GM12878 (cell line): ENCODE measurements around the gene PCDHA3. TPM values are rescaled to one million over a fixed set of nuclear protein-coding genes. Genes with fewer than 3 reads are reported as not detected.

Experiments
- EP300 ChIP-seq, 2 experiments: fragments of 150-350 bp in 1 of 2; IDR thresholded peaks; 2 replicates each; pipeline ENCODE4 v1.6.1; 2011 to 2012; ENCODE audit warnings: low read depth in 2 of 2, low read length in 2 of 2, borderline replicate concordance in 1 of 2, improper control_type of control experiment in 1 of 2, inconsistent platforms in 1 of 2; ENCODE audit not compliant: control insufficient read depth in 1 of 2
- GABPA ChIP-seq: IDR thresholded peaks from 2 replicates; pipeline ENCODE4 v1.6.1; 2014; ENCODE audit warnings: antibody characterized with exemption, low read depth, mild to moderate bottlenecking, inconsistent platforms
- IKZF1 ChIP-seq: fragments of 450-650 bp; conservative IDR thresholded peaks from 2 replicates; pipeline ENCODE4 v1.6.1; 2017; ENCODE audit warnings: antibody characterized with exemption, mild to moderate bottlenecking
- KDM1A ChIP-seq: fragments of 200-600 bp; sonication (generic); IDR thresholded peaks from 2 replicates; pipeline ENCODE4 v1.6.1; 2016; ENCODE audit warnings: borderline replicate concordance
- MXI1 ChIP-seq: fragments of 150-350 bp; IDR thresholded peaks from 2 replicates; pipeline ENCODE4 v1.6.1; 2011; ENCODE audit warnings: low read depth, mild to moderate bottlenecking, inconsistent platforms, low read length, improper control_type of control experiment
- NFIC ChIP-seq: IDR thresholded peaks from 2 replicates; pipeline ENCODE4 v1.6.1; 2012; ENCODE audit warnings: low read depth, mild to moderate bottlenecking, inconsistent platforms, low read length, moderate library complexity
- NRF1 ChIP-seq: conservative IDR thresholded peaks from 2 replicates; pipeline ENCODE4 v1.6.1; 2011; ENCODE audit warnings: mild to moderate bottlenecking, low read depth, low read length, improper control_type of control experiment
- PKNOX1 ChIP-seq: fragments of 450-650 bp; IDR thresholded peaks from 2 replicates; pipeline ENCODE4 v1.6.1; 2016; ENCODE audit warnings: mild to moderate bottlenecking
- PML ChIP-seq: IDR thresholded peaks from 2 replicates; pipeline ENCODE4 v1.6.1; 2012; ENCODE audit warnings: low read length, inconsistent platforms
- TARDBP ChIP-seq: IDR thresholded peaks from 2 replicates; pipeline ENCODE4 v1.6.1; 2016; ENCODE audit warnings: borderline replicate concordance
- polyA plus RNA-seq, 11 experiments: library from polyadenylated mRNA; depleted of rRNA in 4 of 11; unstranded in 6 of 11; stranded (reverse) in 5 of 11; fragments of >200 nt; fragmentation: Nextera tagmentation in 4 of 11; fragmentation: Illumina TruSeq in 1 of 11; extraction: Ambion mirVana in 4 of 11; extraction: Trizol in 1 of 11; gene quantifications; 1 replicate in 1 of 11; 2 replicates in 10 of 11; pipeline versions ENCODE4 v1.2.1 to v1.2.3, GENCODE V29; 2011 to 2016; ENCODE audit warnings: inconsistent platforms in 2 of 11, missing spikeins in 2 of 11, low read depth in 1 of 11
- total RNA-seq, 4 experiments: library from RNA; depleted of rRNA in 3 of 4; stranded (reverse); fragments of >200 nt in 3 of 4; fragmentation: Illumina TruSeq in 1 of 4; extraction: Trizol in 1 of 4; gene quantifications; 2 replicates each; pipeline versions ENCODE4 v1.2.1 to v1.2.3, GENCODE V29; 2013 to 2021
- TF ChIP-seq, protein P1 (sequence below): IDR thresholded peaks from 2 replicates; pipeline ENCODE4 v1.6.1; 2012; ENCODE audit warnings: mild to moderate bottlenecking, low read depth, low read length

The PCDHA3 gene
- total and polyA plus RNA-seq, 10 of the 15 experiments (the other 5 are each of a cell fraction or from before 2014, with no cell fraction given), result 0.01 to 0.04 TPM; not detected in 8

DNA sequence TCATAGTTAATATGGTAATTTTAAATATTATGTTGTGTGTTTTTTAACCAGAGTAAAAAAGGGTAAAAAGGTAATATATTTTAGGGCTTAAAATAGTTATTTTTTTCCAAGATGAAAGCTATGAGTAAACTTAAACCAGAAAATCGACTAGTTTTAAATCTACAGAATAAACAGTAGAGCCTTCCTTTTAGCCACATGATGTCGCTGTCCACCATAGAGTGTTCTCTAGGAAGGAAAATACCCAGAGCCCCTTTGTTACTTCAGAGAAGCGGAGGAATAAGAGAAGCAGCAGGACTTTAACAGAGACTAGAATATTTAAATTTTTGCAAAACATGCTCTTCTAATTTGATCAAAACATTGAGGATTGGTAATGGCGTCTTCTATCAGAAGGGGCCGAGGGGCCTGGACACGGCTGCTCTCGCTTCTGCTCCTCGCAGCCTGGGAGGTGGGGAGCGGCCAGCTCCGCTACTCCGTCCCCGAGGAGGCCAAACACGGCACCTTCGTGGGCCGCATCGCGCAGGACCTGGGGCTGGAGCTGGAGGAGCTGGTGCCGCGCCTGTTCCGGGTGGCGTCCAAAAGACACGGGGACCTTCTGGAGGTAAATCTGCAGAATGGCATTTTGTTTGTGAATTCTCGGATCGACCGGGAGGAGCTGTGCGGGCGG lies 6.1 kb upstream of the PCDHA3 start, which contains the start of gene PCDHA2 (continued):
- TF ChIP-seq, protein P1, sequence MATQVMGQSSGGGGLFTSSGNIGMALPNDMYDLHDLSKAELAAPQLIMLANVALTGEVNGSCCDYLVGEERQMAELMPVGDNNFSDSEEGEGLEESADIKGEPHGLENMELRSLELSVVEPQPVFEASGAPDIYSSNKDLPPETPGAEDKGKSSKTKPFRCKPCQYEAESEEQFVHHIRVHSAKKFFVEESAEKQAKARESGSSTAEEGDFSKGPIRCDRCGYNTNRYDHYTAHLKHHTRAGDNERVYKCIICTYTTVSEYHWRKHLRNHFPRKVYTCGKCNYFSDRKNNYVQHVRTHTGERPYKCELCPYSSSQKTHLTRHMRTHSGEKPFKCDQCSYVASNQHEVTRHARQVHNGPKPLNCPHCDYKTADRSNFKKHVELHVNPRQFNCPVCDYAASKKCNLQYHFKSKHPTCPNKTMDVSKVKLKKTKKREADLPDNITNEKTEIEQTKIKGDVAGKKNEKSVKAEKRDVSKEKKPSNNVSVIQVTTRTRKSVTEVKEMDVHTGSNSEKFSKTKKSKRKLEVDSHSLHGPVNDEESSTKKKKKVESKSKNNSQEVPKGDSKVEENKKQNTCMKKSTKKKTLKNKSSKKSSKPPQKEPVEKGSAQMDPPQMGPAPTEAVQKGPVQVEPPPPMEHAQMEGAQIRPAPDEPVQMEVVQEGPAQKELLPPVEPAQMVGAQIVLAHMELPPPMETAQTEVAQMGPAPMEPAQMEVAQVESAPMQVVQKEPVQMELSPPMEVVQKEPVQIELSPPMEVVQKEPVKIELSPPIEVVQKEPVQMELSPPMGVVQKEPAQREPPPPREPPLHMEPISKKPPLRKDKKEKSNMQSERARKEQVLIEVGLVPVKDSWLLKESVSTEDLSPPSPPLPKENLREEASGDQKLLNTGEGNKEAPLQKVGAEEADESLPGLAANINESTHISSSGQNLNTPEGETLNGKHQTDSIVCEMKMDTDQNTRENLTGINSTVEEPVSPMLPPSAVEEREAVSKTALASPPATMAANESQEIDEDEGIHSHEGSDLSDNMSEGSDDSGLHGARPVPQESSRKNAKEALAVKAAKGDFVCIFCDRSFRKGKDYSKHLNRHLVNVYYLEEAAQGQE, result no peak
- TF ChIP-seq TARDBP (no peak), PKNOX1 (no peak), KDM1A (no peak), PML (no peak), EP300 (IDR thresholded peaks at IDR 0.05; ENCODE audit: borderline replicate concordance in 1 of 2, control insufficient read depth in 1 of 2, low read depth in 2 of 2, low read length in 2 of 2) (no peak), GABPA (no peak), NRF1 (no peak), MXI1 (no peak), NFIC (no peak), IKZF1 (no peak)
